ACC112 (cell line): Measurements from ENCODE around the gene IFT22.
A peak's percentile ranks its signal among the peaks of the same experiment; 100 is the strongest.
"Not testable (repeated sequence)": the region's sequence is repeated elsewhere in the genome, so short reads cannot be mapped to it uniquely, and the experiment has no call there.

ENCODE experiments used
- H2AFZ ChIP-seq: fragments of 200-600 bp; sonication (generic); one replicate; pipeline ENCODE4 v1.6.0; 2017; ENCODE audit warnings: antibody characterized with exemption, low read length; ENCODE audit not compliant: unreplicated experiment
- H3K27ac ChIP-seq: fragments of 200-600 bp; sonication (generic); 2 replicates; pipeline ENCODE4 v1.5.1; 2014; ENCODE audit warnings: low read depth, mild to moderate bottlenecking, antibody characterized with exemption, low read length, moderate library complexity
- H3K27me3 ChIP-seq: fragments of 200-600 bp; sonication (generic); 2 replicates; pipeline ENCODE4 v1.6.1; 2014; ENCODE audit warnings: mild to moderate bottlenecking, antibody characterized with exemption, low read length, moderate library complexity, mixed read lengths; ENCODE audit not compliant: insufficient read depth
- H3K36me3 ChIP-seq: fragments of 200-600 bp; sonication (generic); 2 replicates; pipeline ENCODE4 v1.6.1; 2016; ENCODE audit warnings: mild to moderate bottlenecking, antibody characterized with exemption, low read length, moderate library complexity, mixed read lengths; ENCODE audit not compliant: insufficient read depth
- H3K4me1 ChIP-seq: fragments of 200-600 bp; sonication (generic); one replicate; pipeline ENCODE4 v1.6.1; 2016; ENCODE audit warnings: low read length, mixed read lengths; ENCODE audit not compliant: insufficient read depth, unreplicated experiment, control insufficient read depth
- H3K4me3 ChIP-seq: fragments of 200-600 bp; sonication (generic); 2 replicates; pipeline ENCODE4 v1.5.1; 2014; ENCODE audit warnings: mild to moderate bottlenecking, low read depth, low read length
- H3K79me2 ChIP-seq: fragments of 200-600 bp; sonication (generic); one replicate; pipeline ENCODE4 v1.6.0; 2016; ENCODE audit warnings: low read length; ENCODE audit not compliant: control insufficient read depth, unreplicated experiment, insufficient read depth

IFT22 gene

DNA sequence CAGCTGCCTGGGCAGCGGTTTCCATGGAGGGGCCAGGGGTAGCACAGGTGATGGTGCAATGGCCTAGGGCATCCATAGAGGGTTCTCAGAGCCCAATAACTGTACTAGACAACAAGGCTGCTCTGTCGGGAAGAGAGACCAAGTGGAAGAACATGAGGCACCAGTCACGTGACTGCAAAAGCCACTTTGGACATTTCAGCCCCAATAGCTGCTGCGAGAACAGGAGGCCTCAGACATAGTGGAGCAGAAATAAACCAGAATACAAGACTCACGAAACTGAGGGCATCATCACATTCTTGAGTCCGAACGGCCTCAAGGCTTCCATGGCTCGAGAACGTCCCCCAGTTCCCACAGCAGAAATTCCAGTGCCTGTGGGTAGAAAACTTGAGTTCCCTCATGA is 44.5 kb downstream of the IFT22 start:
- no peaks in the 10 kb centered on the region for H3K4me1 ChIP-seq
- H3K4me3 ChIP-seq = no peak overlapping the region
- no peak overlapping the region for H2AFZ ChIP-seq
- H3K27me3 ChIP-seq = peaks cover 16% of the 10 kb centered on the region; the same call in 1 of the 2 replicates
- no peaks in the 10 kb centered on the region for H3K79me2 ChIP-seq
- H3K27ac ChIP-seq = no peak overlapping the region
- H3K36me3 ChIP-seq = no peaks in the 10 kb centered on the region

DNA sequence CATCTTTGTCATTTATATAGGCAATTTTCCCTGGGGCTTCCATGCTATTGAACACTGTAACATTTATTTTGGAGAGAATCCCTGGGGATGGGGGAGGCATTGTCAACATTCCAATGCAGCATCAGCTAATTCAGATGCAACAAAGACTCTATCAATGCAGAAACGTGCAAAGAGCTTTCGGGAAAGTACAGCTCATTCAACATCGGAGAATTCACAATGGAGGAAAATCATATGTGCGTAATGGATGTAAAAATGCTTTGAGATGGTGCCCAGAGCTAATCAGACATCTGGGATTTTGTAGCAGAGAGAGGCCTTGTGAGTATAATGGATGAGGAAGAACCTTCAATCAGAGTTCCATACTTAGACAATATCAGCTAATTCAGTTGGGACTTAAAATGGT is 48.4 kb downstream of the IFT22 start:
- Histone ChIP-seq H2AFZ (peak overlapping the region; percentile 45), H3K27me3 (peaks cover 16% of the 10 kb centered on the region; the same call in 1 of the 2 replicates), H3K4me3 (peak overlapping the region; percentile 47), H3K79me2 (no peaks in the 10 kb centered on the region), H3K36me3 (no peaks in the 10 kb centered on the region), H3K27ac (no peak overlapping the region), H3K4me1 (no peaks in the 10 kb centered on the region)

DNA sequence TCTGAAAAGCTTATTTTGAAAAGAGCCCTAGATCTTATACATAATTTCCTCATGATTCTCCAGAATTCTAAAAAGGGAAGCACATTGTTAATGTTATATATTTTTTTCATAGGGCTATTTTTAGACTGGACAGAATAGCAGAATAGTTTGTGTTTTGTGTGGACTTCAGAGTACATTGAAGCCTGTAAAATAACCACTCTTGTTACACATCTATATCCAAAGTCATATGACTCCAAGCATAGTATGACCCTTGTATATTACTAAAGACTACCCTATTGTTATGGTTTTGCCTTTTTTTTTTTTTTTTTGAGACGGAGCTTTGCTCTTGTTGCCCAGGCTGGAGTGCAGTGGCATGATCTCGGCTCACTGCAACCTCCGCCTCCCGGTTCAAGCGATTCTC is 50.6 kb downstream of the IFT22 start:
- Histone ChIP-seq H3K79me2 (no peaks in the 10 kb centered on the region), H3K4me3 (no peak overlapping the region), H2AFZ (no peak overlapping the region), H3K4me1 (no peaks in the 10 kb centered on the region), H3K27ac (no peak overlapping the region), H3K27me3 (0 out of 2 replicates have a peak, but pooled peaks cover 13% of the 10 kb centered on the region), H3K36me3 (no peaks in the 10 kb centered on the region)

DNA sequence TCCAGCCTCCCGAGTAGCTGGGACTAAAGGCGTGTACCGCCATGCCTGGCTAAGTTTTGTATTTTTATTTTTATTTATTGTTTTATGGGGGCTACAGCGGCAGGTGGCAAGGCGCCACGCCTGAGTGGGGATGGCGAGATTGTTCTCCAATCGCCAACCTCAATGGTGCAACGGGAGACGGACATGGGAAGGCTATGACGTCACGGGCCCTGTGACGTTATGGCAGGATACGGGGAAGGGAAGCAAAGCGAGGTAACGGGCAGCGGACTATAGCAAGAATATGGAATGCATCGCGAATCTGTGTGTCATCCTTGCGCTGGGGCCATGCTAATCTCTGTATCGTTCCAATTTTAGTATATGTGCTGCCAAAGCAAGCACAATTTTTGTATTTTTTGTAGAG is 51.9 kb downstream of the IFT22 start:
- H3K79me2 ChIP-seq = no peaks in the 10 kb centered on the region
- 0 out of 2 replicates have a peak, but pooled peaks cover 13% of the 10 kb centered on the region for H3K27me3 ChIP-seq
- no peaks in the 10 kb centered on the region for H3K4me1 ChIP-seq
- no peaks in the 10 kb centered on the region for H3K36me3 ChIP-seq
- no peak overlapping the region for H3K27ac ChIP-seq
- H2AFZ ChIP-seq = no peak overlapping the region
- no peak overlapping the region for H3K4me3 ChIP-seq

DNA sequence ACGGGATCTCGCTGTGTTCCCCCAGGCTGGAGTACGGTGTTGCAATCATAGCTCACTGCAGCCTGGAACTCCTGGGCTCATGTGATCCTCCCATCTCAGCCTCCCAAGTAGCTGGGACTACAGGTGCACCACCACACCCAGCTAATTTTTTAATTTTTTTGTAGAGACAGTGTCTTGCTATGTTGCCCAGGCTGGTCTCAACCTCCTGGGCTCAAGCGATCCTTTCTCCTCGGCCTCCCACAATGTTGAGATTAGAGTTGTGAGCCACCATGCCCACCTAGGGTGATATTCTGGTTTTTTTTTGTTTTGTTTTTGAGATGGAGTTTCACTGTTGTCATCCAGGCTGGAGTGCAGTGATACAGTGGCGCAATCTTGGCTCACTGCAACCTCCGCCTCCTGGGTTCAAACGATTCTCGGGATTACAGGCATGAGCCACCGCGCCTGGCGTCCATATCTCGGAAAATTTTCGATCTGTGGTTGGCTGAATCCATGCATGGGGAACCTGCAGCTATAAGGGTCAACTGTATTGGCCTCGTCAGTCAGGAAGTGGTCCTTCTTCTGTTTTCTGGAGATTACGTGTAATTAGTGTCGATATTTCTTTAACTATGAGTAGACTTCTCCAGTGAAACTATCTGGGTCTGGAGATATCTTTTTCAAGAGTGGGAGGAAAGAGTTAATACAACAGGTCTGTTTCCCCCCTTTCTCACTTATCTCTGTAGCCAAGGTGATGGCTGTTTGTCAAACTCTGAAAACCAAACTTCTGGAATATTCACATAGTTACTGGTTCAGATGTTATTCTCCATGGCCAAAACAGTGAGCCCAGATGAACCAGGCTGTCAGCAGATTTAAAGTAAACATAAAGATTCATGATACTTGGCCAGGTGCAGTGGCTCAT is 55.7 kb downstream of the IFT22 start:
- no peaks in the 10 kb centered on the region for H3K36me3 ChIP-seq
- no peak overlapping the region for H3K27ac ChIP-seq
- H3K4me3 ChIP-seq = no peak overlapping the region
- no peak overlapping the region for H2AFZ ChIP-seq
- no peaks in the 10 kb centered on the region for H3K79me2 ChIP-seq
- no peaks in the 10 kb centered on the region for H3K27me3 ChIP-seq
- peaks cover 4% of the 10 kb centered on the region for H3K4me1 ChIP-seq

DNA sequence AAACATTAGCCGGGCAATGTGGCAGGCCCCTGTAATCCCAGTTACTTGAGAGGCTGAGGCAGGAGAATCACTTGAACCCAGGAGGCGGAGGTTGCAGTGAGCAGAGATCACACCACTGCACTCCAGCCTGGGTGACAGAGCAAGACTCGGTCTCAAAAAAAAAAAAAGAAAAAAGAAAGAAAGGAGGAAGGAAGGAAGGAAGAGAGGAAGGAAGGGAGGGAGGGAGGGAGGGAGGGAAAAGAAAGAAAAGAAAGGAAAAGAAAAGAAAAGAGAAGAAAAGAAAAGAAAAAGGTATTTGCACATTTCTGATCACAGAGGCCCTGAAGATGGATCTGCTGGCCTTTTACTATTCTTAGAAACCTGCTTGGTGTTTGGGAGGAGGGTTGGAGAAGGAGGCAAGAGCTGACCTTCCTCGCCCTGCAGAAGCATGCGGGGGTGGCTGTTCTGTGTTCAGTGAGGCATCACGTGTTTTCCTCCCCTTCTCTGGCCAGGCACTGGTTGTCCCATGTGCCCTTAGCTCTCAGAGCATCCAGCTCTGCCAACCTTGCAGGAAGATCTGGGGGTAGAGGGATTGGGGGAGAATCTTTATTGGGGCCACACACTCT is 57.4 kb downstream of the IFT22 start:
- not testable (repeated sequence) for H2AFZ ChIP-seq, H3K27me3 ChIP-seq, H3K4me3 ChIP-seq, H3K27ac ChIP-seq, H3K79me2 ChIP-seq, H3K36me3 ChIP-seq, H3K4me1 ChIP-seq
